Left colon (tissue), 2 donors: Measurements from ENCODE around the gene EFEMP2. TPM values are rescaled to one million over a fixed set of nuclear protein-coding genes. Genes with fewer than 3 reads are reported as not detected.

ENCODE experiments used
- ATAC-seq: fragments of 200-7000 bp; cut with Tn5 transposase; one replicate; pipeline ENCODE4 v1.9.1; 2020; ENCODE audit warnings: mild to moderate bottlenecking, moderate library complexity
- DNase-seq, 2 donors: peaks; one replicate each; pipeline ENCODE4 v3.0.0-alpha.2; 2020
- intact Hi-C, 2 donors: fragments of 100-400 bp; cut with DNase I in 1 of 2; cut with micrococcal nuclease in 1 of 2; formaldehyde crosslinking; loops; one replicate each; pipeline versions ENCODE4 v1.11.2 to v1.14.0; 2022; cut with DNase I, micrococcal nuclease
- total RNA-seq, 2 donors: library from RNA; stranded (reverse); fragmentation: NEBNext Ultra II Directional; extraction: Animal tissue kit (Norgen Biotek cat#: 25700); gene quantifications; one replicate each; pipeline ENCODE4 v1.2.1, GENCODE V29; 2021
- donor health status: DM: no; HTN: no; CAD: no.
- donor health status: DM: yes; HTN: yes; CAD: no.

EFEMP2 gene
- total RNA-seq, 2 donors from 2014 or later: 4.5 to 21.4 TPM

DNA sequence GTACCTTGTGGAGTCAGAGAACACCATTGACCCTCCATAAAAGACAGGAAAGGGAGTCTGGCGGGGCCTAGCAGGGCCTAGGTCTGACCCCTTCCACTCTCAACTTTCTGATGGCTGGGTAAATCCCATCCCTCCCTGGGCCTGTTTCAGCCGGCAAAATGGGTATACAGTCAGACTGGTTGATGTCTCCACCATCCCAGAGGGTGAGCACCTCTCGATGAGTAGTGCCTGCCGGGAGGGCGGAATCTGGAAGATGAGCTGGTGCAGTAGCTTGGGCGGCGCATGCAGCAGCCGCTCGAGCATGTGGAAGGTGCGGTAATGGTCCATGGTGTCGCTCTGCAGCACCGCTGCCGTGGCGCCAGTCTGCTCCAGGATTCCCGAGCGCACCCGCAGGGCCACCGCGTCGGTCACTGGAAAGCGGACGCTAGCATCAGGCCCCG, 15.1 kb upstream of the EFEMP2 start:
- ATAC-seq: peak; percentile 11
- DNase-seq: no peak
- intact Hi-C loops: loop anchor here (5.0 to 10.0 kb wide), 2 partner anchors 75 to 97 kb away; partner anchors contain the start of gene SART1 (in 1 of the 2)

DNA sequence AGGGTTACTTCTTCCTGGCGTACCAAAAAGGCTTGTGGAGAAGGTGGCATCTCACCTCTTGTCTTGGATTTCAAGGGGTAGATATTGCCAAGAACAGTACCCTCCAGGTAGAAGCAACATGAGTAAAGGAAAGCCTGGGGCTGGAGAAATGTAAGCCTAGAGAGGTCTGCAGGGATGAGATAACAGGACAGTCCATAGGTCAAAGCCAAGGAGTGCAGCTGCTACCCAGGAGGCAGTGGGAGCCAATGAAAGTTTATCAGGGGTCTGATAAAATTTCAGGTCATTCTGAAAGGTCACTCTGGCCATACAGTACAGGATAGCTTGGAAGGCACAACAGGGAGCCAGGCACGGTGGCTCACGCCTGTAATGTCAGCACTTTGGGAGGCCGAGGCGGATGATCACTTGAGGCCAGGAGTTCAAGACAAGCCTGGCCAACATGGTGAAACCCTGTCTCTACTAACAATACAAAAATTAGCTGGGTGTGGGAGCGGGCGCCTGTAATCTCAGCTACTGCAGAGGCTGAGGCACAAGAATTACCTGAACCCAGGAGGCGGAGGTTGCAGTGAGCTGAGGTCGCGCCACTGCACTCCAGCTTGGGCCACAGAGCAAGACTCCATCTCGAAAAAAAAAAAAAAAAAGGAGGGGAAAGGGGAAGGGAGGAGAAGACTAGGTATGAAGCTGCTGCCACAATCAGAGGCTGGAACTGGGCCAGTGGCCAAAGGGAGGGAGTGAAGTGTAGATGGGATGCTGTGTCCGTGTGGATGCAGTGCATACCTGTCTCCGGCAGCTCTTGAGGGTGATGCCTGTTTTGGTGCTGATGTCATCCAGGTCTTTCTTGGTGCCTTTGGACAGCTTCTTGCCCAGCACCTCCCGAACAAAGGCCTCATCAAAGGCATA, 14.5 kb upstream of the EFEMP2 start:
- intact Hi-C loops: loop anchor here (5.0 to 10.0 kb wide), 2 partner anchors 75 to 98 kb away; partner anchors contain the start of gene SART1 (in 1 of the 2)
- ATAC-seq: no peak
- DNase-seq: no peak

DNA sequence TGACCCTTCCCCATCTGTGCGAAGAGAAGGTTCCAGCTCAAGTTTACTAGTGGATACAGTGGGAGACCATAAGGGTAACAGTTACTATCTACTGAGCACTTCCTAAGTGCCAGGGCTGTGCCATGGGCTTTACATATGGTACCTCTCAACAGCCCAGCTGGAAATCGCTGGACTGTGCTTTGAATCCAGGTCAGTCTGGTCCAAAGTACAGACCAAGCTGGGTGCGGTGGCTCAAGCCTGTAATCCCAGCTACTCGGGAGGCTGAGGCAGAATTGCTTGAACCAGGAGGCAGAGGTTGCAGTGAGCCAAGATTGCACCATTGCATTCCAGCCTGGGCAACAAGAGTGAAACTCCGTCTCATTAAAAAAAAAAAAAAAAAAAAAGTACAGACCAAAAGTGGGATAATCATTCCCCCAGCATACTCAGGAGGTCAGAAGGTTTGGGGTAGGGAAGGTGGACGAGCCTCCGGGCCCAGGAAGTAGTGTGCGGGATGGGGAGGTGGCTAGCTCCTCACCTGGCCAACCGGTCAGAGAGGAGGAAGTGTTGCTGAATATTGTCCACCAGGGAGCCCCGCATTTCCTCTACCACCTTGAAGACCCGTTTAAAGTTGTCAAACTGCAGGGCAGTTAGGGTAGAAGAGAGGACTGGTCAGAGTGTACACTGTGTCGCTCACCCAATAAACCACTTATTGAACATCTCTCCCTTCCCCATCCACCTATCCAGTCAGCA, 13.4 kb upstream of the EFEMP2 start:
- intact Hi-C loops: loop anchor here (5.0 to 10.0 kb wide), 2 partner anchors 76 to 99 kb away; partner anchors contain the start of gene SART1 (in 1 of the 2)
- DNase-seq: no peak
- no peak for ATAC-seq

DNA sequence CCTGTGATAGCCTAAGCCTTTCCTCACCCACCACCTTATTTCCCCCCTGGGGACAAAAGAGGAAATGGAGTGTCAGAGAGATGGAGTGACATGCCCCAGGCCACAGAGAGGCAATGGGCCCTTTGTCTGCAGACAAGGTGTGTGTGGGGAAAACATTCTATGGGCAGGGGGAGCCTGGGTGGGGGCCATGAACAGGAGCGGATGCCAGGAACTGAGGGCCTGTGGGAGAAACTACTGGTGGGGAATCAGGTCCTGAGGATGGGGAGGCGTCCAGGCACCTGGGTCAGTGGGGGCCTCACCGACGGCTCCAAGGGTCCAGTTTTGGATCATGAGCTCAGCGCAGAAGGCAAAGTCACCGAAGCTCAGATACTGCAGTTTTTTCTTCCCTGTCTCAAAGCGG, 12.6 kb upstream of the EFEMP2 start:
- no peak for DNase-seq
- ATAC-seq: no peak
- intact Hi-C loops: loop anchor here (5.0 to 10.0 kb wide), 2 partner anchors 77 to 100 kb away; partner anchors contain the start of gene SART1 (in 1 of the 2)

DNA sequence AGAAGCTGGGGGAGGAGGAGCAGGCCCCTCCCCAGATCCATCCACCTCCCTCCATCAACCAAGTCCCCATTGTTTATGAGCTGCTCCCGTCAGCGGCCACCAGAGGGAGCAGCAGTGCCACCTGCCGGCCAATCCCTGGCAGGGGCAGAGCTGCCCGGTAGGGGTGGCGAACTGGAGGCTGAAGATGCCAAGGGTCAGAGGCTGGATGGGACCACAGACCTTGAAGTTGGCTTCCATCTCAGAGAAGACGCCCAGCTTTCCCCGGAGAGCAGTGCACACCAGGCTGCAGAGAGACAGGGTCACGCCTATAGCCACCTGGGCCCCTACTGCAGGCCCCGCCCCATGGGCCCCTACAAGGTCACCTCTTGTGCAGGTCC, 12.1 kb upstream of the EFEMP2 start:
- DNase-seq: peak; percentile 67 to 81
- intact Hi-C loops: loop anchor here (5.0 to 10.0 kb wide), 3 partner anchors 78 to 103 kb away; partner anchors contain the start of gene SART1 (in 1 of the 2)
- peak; percentile 35 for ATAC-seq

DNA sequence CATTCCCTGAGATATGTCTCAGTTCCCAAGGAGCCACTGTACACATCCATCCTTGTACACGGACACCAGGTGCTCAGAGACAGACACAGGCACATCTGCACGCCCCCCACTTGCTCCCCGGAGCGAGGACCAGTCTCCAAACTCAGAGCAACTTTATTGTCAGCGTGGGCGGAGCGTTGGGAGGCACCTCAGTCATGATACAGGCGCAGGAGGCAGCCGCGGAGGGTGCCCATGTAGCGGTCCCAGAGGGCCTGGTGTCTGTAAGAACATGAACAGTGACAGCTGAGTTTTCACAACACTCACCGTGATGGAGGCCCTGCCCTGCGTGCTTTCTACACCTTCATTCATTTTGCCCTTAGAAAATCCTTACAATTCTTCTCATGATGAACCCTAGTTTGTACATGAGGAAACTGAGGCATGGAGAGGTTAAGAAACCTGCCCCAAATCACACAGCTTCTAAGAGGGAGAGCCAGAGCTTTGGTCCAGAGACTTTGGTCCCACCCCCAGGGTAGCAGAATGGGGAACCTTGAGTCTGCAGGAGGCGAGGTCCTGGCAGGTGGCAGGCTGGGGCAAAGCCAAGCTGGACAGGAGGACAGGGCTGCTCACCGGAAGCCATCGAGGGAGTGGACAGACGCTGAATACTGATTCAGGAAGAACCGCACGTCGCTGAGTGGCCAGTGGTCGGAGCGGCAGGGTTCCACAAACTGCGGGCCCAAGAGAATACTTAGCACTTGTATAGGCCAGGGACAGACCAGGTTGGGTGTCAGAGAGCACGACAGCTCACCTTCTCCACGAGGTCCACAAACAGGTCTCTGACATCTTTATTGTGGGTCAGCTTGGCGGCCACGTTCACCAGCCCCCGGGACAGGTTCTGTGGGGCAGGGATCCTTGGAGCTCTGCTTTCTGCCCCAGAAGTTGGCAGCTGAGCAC, 11.5 kb upstream of the EFEMP2 start:
- no peak for ATAC-seq
- intact Hi-C loops: loop anchor here (5.0 to 10.0 kb wide), 2 partner anchors 101 to 103 kb away; no protein-coding TSS in a partner anchor
- peak in 1 of 2 donors; percentile 15 for DNase-seq

DNA sequence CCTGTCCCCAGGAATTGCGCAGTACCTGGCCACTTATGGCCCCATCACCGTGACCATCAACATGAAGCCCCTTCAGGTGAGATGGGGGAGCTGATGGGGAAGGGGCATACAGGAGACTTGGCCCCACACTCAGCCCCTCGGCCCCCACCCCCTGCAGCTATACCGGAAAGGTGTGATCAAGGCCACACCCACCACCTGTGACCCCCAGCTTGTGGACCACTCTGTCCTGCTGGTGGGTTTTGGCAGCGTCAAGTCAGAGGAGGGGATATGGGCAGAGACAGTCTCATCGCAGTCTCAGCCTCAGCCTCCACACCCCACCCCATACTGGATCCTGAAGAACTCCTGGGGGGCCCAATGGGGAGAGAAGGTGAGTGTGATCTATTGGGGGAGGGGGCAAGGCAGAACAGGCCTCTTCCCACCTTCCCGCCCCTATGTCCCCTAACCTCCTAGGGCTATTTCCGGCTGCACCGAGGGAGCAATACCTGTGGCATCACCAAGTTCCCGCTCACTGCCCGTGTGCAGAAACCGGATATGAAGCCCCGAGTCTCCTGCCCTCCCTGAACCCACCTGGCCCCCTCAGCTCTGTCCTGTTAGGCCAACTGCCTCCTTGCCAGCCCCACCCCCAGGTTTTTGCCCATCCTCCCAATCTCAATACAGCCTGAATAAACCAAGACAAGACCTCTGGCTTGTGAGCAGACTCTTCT, 10.6 kb upstream of the EFEMP2 start:
- intact Hi-C loops: loop anchor here (5.0 to 10.0 kb wide), 2 partner anchors 102 to 104 kb away; no protein-coding TSS in a partner anchor
- ATAC-seq: no peak
- DNase-seq: peak in 1 of 2 donors; percentile 10

DNA sequence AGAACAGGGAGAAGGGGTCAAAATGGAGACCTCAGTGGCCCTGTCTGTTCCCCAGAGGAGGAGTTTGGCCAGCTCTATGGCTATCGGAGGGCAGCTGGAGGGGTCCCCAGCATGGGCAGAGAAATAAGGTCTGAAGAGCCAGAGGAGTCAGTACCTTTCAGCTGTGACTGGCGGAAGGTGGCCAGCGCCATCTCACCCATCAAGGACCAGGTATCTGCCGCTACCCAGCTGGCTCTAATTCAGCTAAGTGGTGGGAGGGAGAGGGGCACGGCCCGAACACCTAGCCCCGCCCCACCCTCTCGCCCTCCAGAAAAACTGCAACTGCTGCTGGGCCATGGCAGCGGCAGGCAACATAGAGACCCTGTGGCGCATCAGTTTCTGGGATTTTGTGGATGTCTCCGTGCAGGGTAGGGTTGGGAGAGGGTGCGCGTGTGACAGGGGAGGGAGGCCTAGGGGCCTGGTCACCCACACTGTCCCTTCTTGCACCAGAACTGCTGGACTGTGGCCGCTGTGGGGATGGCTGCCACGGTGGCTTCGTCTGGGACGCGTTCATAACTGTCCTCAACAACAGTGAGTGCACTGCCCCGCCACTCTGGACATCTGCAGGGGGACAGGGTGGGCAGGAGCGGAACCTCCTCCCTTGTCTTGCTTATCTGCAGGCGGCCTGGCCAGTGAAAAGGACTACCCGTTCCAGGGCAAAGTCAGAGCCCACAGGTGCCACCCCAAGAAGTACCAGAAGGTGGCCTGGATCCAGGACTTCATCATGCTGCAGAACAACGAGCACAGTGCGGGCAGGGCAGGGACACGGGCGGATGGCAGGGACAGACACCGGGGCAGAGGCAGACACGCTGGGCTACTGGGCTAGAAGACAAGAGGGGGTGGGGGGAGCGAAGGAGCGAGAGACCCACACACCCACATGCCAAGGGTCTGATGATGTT, 9.8 kb upstream of the EFEMP2 start:
- intact Hi-C loops: loop anchor here (5.0 to 10.0 kb wide), 2 partner anchors 102 to 105 kb away; no protein-coding TSS in a partner anchor
- DNase-seq: peak in 1 of 2 donors; percentile 14
- no peak for ATAC-seq

DNA sequence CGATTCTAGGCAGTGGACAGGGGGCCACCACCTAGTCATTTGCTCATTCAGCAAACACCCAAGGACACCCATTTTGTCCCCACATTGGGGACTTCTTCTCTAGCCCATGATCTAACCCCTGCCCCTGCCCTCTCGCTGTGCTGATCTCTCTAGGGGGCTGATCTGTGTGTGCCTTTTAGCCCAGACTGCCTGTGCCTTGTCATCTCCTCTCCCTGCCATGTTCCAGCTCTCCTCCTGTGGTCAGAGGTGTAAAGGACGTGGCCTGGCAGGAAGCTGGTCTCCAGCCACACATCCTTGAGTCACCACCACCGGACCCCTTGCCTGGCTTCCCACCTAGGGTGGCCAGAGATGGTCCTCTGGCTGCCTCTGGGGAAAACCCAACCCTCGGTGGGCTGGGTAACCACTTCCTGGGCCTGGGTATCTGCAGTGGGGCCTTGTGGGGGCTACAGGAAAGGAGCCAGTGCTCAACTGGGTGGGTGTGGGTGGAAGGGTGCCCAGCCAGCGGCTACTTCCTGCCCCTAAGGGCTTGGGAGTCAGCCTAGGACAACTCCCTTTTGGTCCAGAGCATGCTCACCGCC, 8.3 kb upstream of the EFEMP2 start:
- no peak for ATAC-seq
- no peak for DNase-seq
- intact Hi-C loops: loop anchor here (5.0 to 10.0 kb wide), 2 partner anchors 104 to 106 kb away; no protein-coding TSS in a partner anchor

DNA sequence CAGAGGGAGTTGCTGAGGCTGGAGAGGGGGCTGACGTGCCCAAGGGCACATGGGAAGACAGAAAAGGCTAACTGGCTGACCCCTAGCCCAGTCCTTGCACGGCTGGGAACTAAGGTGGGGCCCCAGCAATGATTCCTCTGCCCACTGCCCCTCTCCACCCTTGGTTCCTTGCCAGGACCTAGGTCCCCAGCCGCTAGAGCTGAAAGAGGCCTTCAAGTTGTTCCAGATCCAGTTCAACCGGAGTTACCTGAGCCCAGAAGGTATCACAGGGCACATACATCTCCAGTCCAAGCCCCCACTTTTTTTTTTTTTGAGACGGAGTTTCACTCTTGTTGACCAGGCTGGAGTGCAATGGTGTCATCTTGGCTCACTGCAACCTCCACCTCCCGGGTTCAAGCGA, 7.4 kb upstream of the EFEMP2 start:
- intact Hi-C loops: loop anchor here (5.0 to 10.0 kb wide), 2 partner anchors 105 to 107 kb away; no protein-coding TSS in a partner anchor
- no peak for ATAC-seq
- no peak for DNase-seq

DNA sequence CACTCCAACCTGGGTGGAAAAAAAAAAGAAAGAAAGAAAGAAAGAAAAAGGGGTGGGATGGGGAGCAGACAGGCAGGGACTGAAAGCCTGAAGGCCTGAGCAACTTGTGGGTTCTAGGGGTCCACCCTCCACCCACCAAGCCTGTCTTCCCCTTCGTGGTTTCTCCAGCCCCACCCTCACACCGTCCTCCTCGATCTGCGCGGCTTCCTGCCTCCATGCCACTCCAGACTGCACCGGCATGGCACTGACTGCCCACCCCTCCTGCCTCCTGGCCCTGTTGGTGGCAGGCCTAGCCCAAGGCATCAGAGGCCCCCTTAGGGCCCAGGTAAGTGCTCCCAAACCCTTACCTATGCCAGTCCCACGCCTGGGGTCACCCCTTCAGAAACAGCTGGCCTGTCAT, 7.0 kb upstream of the EFEMP2 start, which contains the start of gene CTSW:
Gene CTSW, plus strand, starts transcription at position 221 of the 400 bp plus-strand sequence. Its CDS starts 18 bp downstream, at position 239.
- ATAC-seq: no peak
- intact Hi-C loops: loop anchor here (5.0 to 10.0 kb wide), 2 partner anchors 105 to 108 kb away; no protein-coding TSS in a partner anchor
- DNase-seq: peak in 1 of 2 donors; percentile 16

DNA sequence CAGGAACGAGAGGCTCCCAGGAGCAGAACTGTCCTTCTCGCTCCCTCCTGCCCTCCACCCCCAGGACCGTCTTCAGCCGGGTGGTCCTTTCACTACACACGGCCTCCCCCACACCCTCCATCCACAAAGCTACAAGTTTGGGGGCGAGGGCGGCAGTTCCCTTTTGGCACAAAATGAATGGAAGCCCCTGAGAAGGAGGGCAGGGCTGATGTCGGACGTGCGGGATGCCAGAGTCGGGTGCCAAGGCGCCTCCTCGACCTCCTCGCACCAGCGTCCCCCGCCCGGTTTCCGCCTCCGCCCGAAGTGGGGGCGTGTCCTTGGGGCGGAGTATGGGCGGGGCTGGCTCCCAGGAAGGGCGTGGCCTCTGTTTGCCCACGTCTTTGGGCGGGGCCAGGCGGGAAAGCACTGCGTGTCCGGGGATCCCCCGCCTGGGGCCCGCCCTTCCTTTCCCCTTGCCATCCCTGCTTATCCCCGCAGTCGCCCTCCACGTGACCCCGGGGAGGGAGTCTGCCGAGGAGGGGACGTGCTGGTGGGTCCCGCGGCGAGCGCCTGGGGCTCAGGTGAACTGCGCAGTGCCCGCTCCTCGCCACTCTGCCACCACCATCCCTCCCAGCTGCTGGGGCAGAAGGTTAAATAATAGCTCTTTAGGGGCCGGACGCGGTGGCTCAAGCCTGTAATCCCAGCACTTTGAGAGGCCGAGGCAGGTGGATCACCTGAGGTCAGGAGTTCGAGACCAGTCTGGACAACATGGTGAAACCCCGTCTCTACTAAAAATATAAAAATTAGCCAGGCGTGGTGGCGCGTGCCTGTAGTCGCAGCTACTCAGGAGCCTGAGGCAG, 937 bp upstream of the EFEMP2 start:
- DNase-seq (peak; percentile 97 to 98), ATAC-seq (peak; percentile 96)
- intact Hi-C loops: no loop called here

DNA sequence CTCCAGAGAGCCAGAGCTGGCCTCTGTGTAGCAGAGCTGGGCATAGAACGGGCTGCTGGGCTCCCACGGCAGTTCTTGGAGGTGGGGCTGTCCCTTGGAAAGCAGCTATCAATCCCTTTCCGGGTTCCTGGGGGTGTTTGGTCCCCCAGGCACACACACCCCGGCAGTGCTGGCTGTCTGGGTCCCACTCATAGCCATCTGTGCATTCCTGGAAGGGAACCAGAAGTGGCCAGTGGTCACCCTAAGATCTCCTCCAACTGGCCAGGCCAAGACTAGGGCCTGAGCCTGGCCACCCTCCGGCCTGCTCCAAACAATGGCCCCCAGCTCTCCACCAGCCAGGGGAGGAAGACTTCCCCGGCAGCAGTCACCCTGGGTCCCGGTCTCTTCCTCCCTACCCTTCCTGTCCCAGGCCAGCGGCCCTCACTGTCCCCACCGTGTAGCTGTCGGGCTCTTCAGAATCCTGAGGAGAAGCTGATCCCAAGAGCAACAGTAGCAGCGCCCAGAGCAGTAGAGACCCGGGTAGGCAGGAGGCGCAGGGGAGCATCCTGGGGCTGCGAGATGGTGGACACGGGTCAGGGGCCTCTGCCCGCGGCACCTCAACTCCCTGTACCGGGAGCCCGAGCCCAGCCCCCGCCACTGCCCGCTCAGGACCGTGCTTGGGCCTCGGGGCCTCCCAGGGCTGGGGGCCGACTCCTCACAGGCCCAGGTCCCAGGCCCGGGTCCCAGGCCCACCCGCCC, 620 bp downstream of the EFEMP2 start:
- DNase-seq (peak in 1 of 2 donors; percentile 22), ATAC-seq (no peak)
- intact Hi-C loops: no loop called here
